LoVo (cell line): ENCODE results near the gene APMAP.
"Not testable (repeated sequence)": the region's sequence is repeated elsewhere in the genome, so short reads cannot be mapped to it uniquely, and the experiment has no call there.

Source experiments
- DNase-seq: peaks from one replicate; pipeline ENCODE4 v3.0.0-alpha.2; 2016; ENCODE audit warnings: low spot score

APMAP gene

GRCh38 chr20:24930724-24931688, 61.5 kb downstream of the APMAP start:
- not testable (repeated sequence) for DNase-seq

- DNase-seq, result peak; percentile 75
Observed at GRCh38 chr20:24929867-24930723, 62.5 kb downstream of the APMAP start.

- not testable (repeated sequence) for DNase-seq
Observed at GRCh38 chr20:24929259-24929658, 63.3 kb downstream of the APMAP start.

GRCh38 chr20:24920706-24921105, 71.8 kb downstream of the APMAP start:
- not testable (repeated sequence) for DNase-seq

GRCh38 chr20:24919665-24920064, 72.9 kb downstream of the APMAP start:
- DNase-seq, result not testable (repeated sequence)

GRCh38 chr20:24918579-24919566, 73.7 kb downstream of the APMAP start:
- DNase-seq, result no peak

- DNase-seq, result peak; percentile 65
Observed at GRCh38 chr20:24917797-24918578, 74.6 kb downstream of the APMAP start.

GRCh38 chr20:24917056-24917455, 75.5 kb downstream of the APMAP start:
- DNase-seq, result no peak

- DNase-seq, result no peak
Observed at GRCh38 chr20:24916412-24916811, 76.1 kb downstream of the APMAP start.

- no peak for DNase-seq
Observed at GRCh38 chr20:24915892-24916291, 76.7 kb downstream of the APMAP start.

- no peak for DNase-seq
Observed at GRCh38 chr20:24915440-24915839, 77.1 kb downstream of the APMAP start.

- no peak for DNase-seq
Observed at GRCh38 chr20:24914388-24915241, 77.9 kb downstream of the APMAP start.

GRCh38 chr20:24913076-24913628, 79.4 kb downstream of the APMAP start:
- DNase-seq, result no peak
